ENCODE measurements around the gene ALDH3A1. TPM values are rescaled to one million over a fixed set of nuclear protein-coding genes. Genes with fewer than 3 reads are reported as not detected.

The ALDH3A1 gene
- total RNA-seq, 2 donors from 2014 or later: 3.7 to 6.6 TPM

DNA sequence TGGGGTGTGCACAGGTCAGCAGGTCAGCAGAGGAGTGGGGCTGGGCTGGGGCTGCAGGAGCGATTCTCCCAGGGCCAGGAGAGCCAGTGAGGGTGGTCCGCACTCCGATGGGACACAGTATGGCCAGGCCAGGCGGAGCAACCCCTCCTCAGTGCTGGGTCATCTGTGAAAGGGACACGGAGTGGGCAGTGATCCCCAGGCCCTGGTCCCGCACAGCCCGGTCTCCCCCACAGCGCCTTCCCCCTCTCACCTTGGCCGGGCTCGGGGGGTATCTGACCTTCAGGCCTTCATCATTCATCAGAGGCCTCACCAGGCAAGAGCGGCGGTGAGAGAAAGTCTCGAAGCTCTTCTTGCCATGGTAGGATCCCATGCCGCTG, 10.0 kb downstream of the ALDH3A1 start:
- no peaks in the 10 kb centered on the region for H3K9me3 ChIP-seq
- no peaks in the 10 kb centered on the region for H3K27me3 ChIP-seq
- intact Hi-C loops (cut with DNase I): no loop called here
- H3K27ac ChIP-seq: no peak overlapping the region
- no peak overlapping the region for H3K4me3 ChIP-seq
- no peaks in the 10 kb centered on the region for H3K36me3 ChIP-seq
- H3K9ac ChIP-seq (ENCODE audit: low read depth in 2 of 2, low read length in 2 of 2): no peak overlapping the region
- DNase-seq: no peak
- peaks cover 3% of the 10 kb centered on the region for H3K4me1 ChIP-seq
- TF ChIP-seq, protein P1, sequence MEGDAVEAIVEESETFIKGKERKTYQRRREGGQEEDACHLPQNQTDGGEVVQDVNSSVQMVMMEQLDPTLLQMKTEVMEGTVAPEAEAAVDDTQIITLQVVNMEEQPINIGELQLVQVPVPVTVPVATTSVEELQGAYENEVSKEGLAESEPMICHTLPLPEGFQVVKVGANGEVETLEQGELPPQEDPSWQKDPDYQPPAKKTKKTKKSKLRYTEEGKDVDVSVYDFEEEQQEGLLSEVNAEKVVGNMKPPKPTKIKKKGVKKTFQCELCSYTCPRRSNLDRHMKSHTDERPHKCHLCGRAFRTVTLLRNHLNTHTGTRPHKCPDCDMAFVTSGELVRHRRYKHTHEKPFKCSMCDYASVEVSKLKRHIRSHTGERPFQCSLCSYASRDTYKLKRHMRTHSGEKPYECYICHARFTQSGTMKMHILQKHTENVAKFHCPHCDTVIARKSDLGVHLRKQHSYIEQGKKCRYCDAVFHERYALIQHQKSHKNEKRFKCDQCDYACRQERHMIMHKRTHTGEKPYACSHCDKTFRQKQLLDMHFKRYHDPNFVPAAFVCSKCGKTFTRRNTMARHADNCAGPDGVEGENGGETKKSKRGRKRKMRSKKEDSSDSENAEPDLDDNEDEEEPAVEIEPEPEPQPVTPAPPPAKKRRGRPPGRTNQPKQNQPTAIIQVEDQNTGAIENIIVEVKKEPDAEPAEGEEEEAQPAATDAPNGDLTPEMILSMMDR (IDR thresholded peaks at IDR 0.05): no peak

DNA sequence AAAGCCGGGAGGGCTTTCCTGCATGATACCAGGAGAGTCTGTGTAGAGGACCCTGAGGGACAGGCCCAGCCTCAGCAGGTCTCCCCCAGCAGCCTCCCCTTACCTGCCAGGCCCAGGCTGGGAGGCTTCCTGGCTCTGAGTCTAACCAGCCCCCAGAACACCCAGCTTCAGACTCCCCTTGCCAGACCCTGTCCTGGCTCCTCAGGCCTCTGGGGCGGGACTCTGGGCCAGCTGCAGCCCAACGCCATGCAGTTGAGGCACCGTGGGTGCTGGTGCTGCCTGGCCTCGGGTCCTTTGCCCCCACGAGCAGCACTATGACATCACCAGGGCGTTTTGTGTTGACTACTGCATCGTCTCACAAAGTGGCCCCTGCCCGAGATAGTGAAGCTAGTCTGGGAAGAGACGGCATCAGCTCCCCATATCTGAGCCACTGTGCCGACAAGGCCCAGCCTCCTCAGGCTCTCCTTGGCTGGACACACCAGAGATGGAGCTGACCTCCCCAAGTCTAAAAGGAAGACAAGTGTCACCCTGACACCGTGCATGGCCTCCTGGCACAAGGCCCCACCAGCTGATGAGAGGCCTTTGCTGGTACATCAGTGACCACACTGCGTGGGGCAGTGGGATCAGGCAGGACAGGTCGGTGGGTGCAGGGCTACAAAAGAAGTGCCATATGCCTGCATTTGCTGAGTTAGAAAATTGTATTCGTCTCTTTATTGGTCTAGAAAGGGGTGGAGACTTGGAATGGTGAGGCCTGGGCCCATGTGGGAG, 10.6 kb downstream of the ALDH3A1 start:
- no peak overlapping the region for H3K9ac ChIP-seq (ENCODE audit: low read depth in 2 of 2, low read length in 2 of 2)
- no peak overlapping the region for H3K4me3 ChIP-seq
- no peaks in the 10 kb centered on the region for H3K9me3 ChIP-seq
- intact Hi-C loops (cut with DNase I): no loop called here
- TF ChIP-seq, protein P1 (IDR thresholded peaks at IDR 0.05): no peak
- H3K27me3 ChIP-seq: no peaks in the 10 kb centered on the region
- H3K36me3 ChIP-seq: no peaks in the 10 kb centered on the region
- H3K27ac ChIP-seq: no peak overlapping the region
- no peak for DNase-seq
- peaks cover 3% of the 10 kb centered on the region for H3K4me1 ChIP-seq

DNA sequence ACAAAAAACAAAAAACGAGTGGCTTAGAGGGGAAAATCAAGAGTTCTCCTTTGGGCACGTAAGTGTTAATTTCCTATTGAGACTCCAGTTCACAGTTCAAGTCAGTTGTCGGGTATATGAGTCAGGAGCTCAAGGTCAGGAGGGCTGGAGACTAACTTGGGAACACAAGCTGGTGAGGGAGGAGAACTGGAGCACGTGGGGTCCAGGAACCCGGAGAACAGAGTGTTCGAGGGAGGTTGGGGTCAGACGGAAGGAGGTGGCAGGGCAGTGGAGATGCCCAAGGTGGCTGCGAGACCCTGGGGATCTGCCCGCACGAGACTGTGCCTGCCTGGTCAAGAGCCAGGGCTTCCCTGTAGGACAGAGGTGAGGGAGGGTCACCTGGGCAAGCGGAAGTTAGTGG, 12.0 kb downstream of the ALDH3A1 start:
- DNase-seq: no peak
- intact Hi-C loops (cut with DNase I): no loop called here
- H3K9me3 ChIP-seq: no peaks in the 10 kb centered on the region
- no peak overlapping the region for H3K4me3 ChIP-seq
- H3K9ac ChIP-seq (ENCODE audit: low read depth in 2 of 2, low read length in 2 of 2): no peak overlapping the region
- no peaks in the 10 kb centered on the region for H3K36me3 ChIP-seq
- no peak overlapping the region for H3K27ac ChIP-seq
- TF ChIP-seq, protein P1 (IDR thresholded peaks at IDR 0.05): no peak
- H3K4me1 ChIP-seq: peaks cover 3% of the 10 kb centered on the region
- H3K27me3 ChIP-seq: no peaks in the 10 kb centered on the region

DNA sequence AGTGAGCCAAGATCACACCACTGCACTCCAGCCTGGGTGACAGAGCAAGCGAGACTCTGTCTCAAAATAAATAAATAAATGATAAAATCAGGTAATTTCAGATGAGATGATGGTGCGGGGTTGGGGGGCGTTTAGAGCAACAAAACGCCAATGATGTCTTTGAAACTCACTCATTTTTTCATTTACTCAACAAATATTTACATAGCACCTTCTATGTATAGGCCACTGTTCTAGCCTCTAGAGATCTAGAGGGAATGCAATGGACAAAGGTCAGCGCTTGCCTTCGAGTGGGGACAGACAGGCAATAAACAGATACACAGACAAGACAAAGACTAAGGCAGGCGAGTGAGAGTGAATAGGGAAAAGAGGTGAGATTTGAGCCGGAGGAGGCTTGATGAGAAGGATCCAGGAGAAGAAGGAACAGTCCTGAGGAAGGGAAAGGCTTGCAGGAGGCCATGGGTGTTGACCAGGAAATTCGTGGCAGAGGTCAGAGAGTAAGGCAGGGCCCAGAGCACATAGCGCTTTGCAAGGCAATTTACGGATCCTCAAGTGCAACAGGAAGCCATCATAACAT, 14.1 kb downstream of the ALDH3A1 start:
- H3K4me3 ChIP-seq: no peak overlapping the region
- TF ChIP-seq, protein P1 (IDR thresholded peaks at IDR 0.05): no peak
- intact Hi-C loops (cut with DNase I): no loop called here
- peaks cover 3% of the 10 kb centered on the region for H3K4me1 ChIP-seq
- H3K9me3 ChIP-seq: no peaks in the 10 kb centered on the region
- H3K9ac ChIP-seq (ENCODE audit: low read depth in 2 of 2, low read length in 2 of 2): no peak overlapping the region
- no peaks in the 10 kb centered on the region for H3K27me3 ChIP-seq
- DNase-seq: peak; percentile 67
- H3K36me3 ChIP-seq: no peaks in the 10 kb centered on the region
- peak overlapping the region; percentile 69 for H3K27ac ChIP-seq

DNA sequence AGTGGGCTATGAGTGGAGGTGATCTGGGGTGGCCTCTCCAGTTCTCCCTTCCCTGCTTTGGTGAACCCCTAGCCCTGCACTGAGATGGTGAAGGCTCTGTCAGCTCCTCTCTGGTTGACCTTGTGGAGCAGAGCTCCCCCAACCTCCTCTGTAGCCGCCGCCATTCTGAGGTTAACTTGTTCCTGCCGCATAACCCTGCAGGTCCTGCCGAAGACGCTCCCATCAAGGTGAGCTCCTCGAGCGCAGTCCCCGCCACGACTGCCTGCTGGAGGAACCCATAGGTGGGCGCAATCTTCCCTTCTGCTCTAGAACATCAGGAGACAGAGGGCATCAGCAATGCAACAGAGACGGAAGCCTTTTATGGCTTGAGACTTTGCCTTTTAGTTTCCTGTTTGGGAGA, 16.5 kb downstream of the ALDH3A1 start:
- TF ChIP-seq, protein P1 (IDR thresholded peaks at IDR 0.05): no peak
- peaks cover 12% of the 10 kb centered on the region for H3K4me1 ChIP-seq
- H3K27ac ChIP-seq: no peak overlapping the region
- no peaks in the 10 kb centered on the region for H3K9me3 ChIP-seq
- no peak overlapping the region for H3K4me3 ChIP-seq
- no peaks in the 10 kb centered on the region for H3K27me3 ChIP-seq
- H3K36me3 ChIP-seq: no peaks in the 10 kb centered on the region
- intact Hi-C loops (cut with DNase I): no loop called here
- no peak overlapping the region for H3K9ac ChIP-seq (ENCODE audit: low read depth in 2 of 2, low read length in 2 of 2)
- no peak for DNase-seq

Measured in colonic mucosa (tissue), 4 donors.